Activated naive CD8-positive, alpha-beta T cell (primary cell): ENCODE results near the gene ALPL.

ENCODE experiments used
- H3K27ac Mint-ChIP-seq: one replicate; pipeline ENCODE4 v1.8.0; 2021; ENCODE audit warnings: mixed read lengths
- H3K27me3 Mint-ChIP-seq: one replicate; pipeline ENCODE4 v1.8.0; 2021; ENCODE audit warnings: mixed read lengths
- H3K36me3 Mint-ChIP-seq: one replicate; pipeline ENCODE4 v1.8.0; 2021; ENCODE audit warnings: mixed read lengths
- H3K4me1 Mint-ChIP-seq: one replicate; pipeline ENCODE4 v1.8.0; 2021; ENCODE audit warnings: low read depth, mixed read lengths
- H3K4me3 Mint-ChIP-seq: one replicate; pipeline ENCODE4 v1.8.0; 2021; ENCODE audit warnings: mild to moderate bottlenecking, mixed read lengths
- H3K9me3 Mint-ChIP-seq: one replicate; pipeline ENCODE4 v1.8.0; 2021; ENCODE audit warnings: low read depth, mixed read lengths

ALPL gene

DNA sequence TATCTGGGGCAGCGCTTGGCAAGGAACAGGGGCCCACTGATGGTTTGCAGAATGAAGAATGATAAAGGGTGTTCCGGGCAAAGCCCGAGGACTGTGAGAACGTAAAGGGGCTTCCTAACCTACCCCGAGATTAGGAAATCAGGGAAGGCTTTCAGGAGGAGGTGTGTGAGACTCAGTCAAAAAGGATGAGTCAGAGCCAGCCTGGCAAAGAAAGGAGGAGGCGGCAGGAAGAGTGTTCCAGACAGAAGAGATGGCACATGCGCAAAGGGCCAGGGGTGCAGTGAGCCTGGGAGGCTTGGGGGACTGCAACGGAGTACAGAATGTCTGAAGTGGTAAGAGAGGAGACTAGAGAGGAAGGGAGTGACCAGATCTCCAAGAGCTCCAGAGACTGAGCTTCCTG is 89.7 kb downstream of the ALPL start:
- peaks cover 7% of the 10 kb centered on the region for H3K27me3 Mint-ChIP-seq
- H3K36me3 Mint-ChIP-seq: no peaks in the 10 kb centered on the region
- H3K9me3 Mint-ChIP-seq: no peaks in the 10 kb centered on the region
- H3K4me3 Mint-ChIP-seq: no peak overlapping the region
- H3K27ac Mint-ChIP-seq: no peak overlapping the region
- no peaks in the 10 kb centered on the region for H3K4me1 Mint-ChIP-seq

DNA sequence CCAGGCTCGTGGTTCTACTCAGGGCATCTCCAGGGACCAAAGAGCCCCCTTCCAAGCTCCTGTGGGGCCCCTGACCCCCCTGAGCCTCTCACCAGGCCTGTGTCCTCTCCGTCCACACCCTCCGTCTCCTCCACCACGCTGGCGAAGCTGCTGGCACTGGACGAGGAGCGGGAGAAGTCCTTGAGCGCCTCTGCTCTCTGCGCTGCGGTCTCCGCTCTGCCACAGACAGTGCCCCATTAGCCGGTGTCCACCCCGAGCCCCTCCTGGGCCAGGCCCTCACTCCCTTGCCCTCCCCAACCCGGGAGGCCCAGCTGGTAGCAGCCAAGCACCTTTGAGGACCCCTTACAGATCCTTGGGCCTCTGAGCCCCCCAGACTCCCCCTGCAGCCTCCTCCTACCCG is 90.2 kb downstream of the ALPL start:
- H3K4me1 Mint-ChIP-seq: no peaks in the 10 kb centered on the region

DNA sequence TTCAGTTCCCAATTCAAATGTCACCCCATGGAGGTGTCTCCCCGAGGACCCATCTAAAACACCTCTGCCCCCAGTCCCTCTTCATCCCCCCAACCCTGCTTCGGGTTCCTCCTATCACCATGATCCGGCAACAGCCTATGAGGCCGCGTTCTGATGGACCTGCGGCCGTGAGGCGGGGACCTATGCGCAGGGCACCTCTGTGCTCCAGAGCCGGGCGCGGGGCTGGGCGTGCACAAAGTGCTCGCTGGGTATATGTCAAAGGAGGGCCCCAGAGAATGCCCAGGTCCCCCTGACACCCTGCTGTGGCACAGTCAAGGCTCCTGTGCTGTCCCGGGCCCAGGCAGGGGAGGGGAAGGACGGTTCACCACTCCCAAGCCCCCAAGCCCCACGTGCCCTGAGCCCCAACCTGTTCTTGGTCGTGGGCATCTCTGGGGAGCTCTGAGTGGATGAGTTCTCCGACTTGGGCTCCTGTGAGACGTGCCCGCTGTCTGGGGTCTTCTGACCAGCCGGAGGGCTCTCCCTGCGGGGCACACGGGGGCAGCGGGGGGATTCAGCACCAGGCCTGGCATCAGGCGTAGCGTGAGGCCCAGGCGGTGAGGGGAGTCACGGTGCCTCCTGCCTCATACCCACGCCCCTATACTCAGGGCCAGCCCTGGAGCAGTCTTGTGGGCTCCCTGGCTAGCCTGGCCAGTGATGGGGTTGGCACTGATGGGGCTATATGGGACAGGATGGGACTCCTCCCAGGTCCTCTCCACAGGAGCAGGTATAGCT is 92.2 kb downstream of the ALPL start:
- no peak overlapping the region for H3K27ac Mint-ChIP-seq

More for the DNA sequence above, 90.2 kb downstream of the ALPL start:
- H3K27me3 Mint-ChIP-seq: peaks cover 4% of the 10 kb centered on the region
- no peak overlapping the region for H3K27ac Mint-ChIP-seq
- no peaks in the 10 kb centered on the region for H3K9me3 Mint-ChIP-seq
- no peak overlapping the region for H3K4me3 Mint-ChIP-seq
- no peaks in the 10 kb centered on the region for H3K36me3 Mint-ChIP-seq

GRCh38 chr1:21603177-21604138 is 94.2 kb downstream of the ALPL start:
- H3K9me3 Mint-ChIP-seq: no peaks in the 10 kb centered on the region
- H3K4me1 Mint-ChIP-seq: peaks cover 7% of the 10 kb centered on the region
- H3K4me3 Mint-ChIP-seq: no peak overlapping the region
- H3K27ac Mint-ChIP-seq: no peak overlapping the region
- peaks cover 1% of the 10 kb centered on the region for H3K27me3 Mint-ChIP-seq
- H3K36me3 Mint-ChIP-seq: no peaks in the 10 kb centered on the region

More for the DNA sequence above, 92.2 kb downstream of the ALPL start:
- Mint-ChIP-seq H3K4me3 (no peak overlapping the region), H3K4me1 (no peaks in the 10 kb centered on the region), H3K9me3 (no peaks in the 10 kb centered on the region), H3K36me3 (no peaks in the 10 kb centered on the region), H3K27me3 (no peaks in the 10 kb centered on the region)

- Mint-ChIP-seq H3K9me3 (no peaks in the 10 kb centered on the region), H3K36me3 (no peaks in the 10 kb centered on the region), H3K4me1 (peaks cover 7% of the 10 kb centered on the region), H3K4me3 (no peak overlapping the region), H3K27ac (no peak overlapping the region), H3K27me3 (peaks cover 1% of the 10 kb centered on the region)
Observed at GRCh38 chr1:21604208-21604957, 95.2 kb downstream of the ALPL start.

DNA sequence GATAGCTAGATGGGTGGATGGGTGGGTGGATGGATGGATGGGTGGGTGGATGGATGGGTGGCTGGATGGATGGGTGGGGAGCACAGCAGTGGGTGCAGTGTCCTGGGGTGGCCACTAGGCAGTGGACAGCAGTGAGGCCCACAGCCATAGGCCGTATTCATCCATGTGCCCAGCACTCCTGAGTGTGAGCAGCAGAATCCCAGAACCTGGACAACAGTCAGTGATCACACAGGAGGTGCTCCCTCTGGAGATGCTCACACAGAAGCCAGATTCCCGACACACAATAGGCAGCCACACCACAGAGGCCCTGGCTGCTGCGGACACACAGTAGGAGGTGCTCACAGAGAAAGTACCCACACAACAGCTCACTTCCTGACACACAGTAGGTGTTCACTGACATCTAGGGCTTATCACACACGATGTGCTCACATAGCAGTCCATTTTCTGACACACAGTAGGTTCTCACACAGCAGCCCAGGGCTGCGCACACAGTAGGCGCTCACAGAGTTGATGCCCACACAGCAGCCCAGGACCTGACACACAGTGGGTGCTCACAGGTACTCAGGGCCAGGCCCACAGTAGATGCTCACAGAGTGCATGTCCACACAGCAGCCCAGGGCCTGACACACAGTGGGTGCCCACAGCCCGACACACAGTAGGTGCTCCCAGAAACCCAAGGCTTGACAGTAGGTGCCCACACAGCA is 95.9 kb downstream of the ALPL start:
- Mint-ChIP-seq H3K9me3 (no peaks in the 10 kb centered on the region), H3K27me3 (peaks cover 1% of the 10 kb centered on the region)

DNA sequence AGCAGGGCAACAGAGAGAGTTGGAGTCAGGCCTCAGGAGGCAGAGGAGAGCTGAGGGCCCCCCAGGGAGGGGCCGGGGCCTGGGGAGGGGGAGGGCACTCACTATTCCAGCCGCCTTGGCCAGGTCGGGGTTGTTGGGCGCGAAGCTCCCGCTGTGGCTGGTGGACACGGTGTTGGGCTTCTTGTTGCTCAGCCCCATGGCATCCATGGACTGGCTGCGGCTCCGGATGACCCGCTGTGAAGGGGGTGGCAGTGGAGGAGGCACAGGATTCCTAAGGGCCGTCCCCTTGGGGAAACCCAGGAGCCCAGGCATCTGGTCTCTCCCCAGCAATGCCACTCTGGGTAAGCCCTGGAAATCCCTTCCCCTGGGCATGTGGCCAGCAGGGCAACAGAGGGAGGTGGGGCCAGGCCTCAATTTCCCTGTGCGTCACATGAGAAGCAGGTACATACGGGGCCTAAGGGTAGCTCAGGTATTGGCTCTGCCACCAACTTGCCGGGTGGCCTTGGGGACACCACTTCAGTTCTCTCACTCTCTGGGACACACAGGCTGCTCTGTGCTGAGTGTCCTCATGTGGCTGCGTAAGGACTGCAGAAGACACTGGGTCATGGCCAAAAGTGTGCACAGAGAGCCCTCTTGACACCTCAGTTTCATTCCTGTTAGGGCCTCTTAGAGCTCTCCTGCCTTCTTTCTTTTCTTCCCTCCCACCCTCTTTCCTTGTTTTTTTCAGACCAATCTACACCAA is 96.9 kb downstream of the ALPL start:
- Mint-ChIP-seq H3K27ac (no peak overlapping the region), H3K27me3 (peaks cover 3% of the 10 kb centered on the region), H3K4me1 (peaks cover 7% of the 10 kb centered on the region), H3K36me3 (no peaks in the 10 kb centered on the region), H3K9me3 (no peaks in the 10 kb centered on the region), H3K4me3 (no peak overlapping the region)

More for the DNA sequence above, 95.9 kb downstream of the ALPL start:
- Mint-ChIP-seq H3K4me1 (peaks cover 7% of the 10 kb centered on the region), H3K36me3 (no peaks in the 10 kb centered on the region), H3K4me3 (no peak overlapping the region), H3K27ac (no peak overlapping the region)

- Mint-ChIP-seq H3K4me3 (no peak overlapping the region), H3K9me3 (no peaks in the 10 kb centered on the region), H3K4me1 (peaks cover 7% of the 10 kb centered on the region), H3K36me3 (no peaks in the 10 kb centered on the region), H3K27ac (no peak overlapping the region), H3K27me3 (peaks cover 3% of the 10 kb centered on the region)
Observed at GRCh38 chr1:21607549-21608529, 98.6 kb downstream of the ALPL start.

DNA sequence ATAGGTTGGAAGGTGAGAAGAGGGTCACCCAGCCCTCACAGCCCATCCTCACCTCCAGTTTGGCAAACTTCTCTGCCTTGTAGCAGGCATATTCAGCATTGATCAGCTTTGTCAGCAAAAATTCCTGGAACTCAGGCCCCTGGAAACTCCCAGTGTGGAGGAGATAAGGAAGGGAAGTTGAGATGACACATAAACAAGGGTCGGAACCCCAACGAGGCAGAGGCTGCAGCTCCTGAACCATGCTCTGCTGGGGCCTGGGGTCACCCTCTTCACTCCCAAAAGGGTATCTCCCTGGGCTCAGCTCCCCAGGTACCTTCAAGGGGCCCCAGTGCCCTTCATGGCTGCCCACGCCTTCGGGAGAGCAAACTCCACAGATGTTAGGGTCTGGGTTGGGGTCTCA is 99.6 kb downstream of the ALPL start:
- peaks cover 3% of the 10 kb centered on the region for H3K27me3 Mint-ChIP-seq
- H3K4me3 Mint-ChIP-seq: no peak overlapping the region
- peaks cover 7% of the 10 kb centered on the region for H3K4me1 Mint-ChIP-seq
- no peaks in the 10 kb centered on the region for H3K9me3 Mint-ChIP-seq
- no peak overlapping the region for H3K27ac Mint-ChIP-seq
- no peaks in the 10 kb centered on the region for H3K36me3 Mint-ChIP-seq

DNA sequence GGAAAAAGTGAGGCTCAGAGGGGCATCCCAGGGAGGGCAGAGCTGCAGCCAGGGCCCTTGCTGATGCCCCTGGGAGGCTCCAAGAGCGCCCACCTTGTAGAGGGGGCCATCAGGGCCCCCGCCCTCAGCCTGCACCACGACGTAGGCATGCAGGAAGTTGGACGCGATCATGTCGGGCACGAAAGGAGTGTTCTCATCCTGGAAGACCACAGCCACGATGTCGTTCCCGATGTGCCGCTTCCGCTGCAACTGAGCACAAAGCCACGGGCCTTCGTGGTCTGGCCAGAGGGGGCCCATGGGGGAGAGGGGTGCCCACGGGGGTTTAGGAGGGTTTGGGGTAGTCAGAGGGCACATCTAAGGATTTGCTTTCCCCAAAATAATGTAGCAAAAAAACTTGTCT is 100.8 kb downstream of the ALPL start:
- Mint-ChIP-seq H3K27me3 (peaks cover 3% of the 10 kb centered on the region), H3K4me1 (peaks cover 7% of the 10 kb centered on the region), H3K36me3 (no peaks in the 10 kb centered on the region), H3K4me3 (no peak overlapping the region), H3K9me3 (no peaks in the 10 kb centered on the region), H3K27ac (no peak overlapping the region)

DNA sequence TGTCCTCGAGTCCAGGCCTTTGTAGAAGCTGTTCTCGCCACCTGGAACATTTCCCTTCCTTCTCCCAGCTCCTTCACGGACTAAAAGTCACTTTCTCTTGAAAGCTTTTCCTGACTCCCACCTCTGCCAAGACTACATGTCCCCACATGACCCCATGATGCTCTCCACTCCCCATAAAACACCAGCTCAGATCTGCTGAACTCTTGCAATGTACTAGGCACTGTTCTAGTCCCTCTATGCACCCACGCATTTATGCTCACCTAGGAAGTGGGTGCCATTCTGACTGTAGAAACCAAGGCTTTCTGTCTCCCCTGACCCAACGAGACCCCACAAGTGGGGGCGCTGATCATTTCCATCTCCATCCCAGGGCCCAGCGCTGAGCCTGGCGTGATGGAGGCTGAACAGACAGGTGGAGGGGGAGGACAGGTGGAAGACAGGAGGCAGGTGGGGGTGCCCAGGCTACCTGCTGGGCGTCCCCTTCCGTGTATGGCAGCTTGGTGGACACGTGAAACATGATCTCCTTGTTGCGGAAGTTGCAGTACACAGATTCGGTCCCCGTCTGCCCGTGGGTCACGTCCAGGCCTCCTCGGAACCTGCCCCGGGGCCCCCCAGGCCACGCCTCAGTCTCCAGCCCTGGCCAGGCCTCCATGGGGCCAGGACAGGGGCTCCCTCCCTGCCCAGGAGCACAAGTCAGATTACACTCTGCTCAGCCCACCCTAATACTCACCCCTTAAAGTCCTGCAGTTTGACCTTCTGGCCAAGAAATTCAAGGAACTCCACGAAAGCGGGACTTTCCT is 102.0 kb downstream of the ALPL start:
- peaks cover 3% of the 10 kb centered on the region for H3K27me3 Mint-ChIP-seq
- no peak overlapping the region for H3K4me3 Mint-ChIP-seq
- H3K27ac Mint-ChIP-seq: no peak overlapping the region
- H3K9me3 Mint-ChIP-seq: no peaks in the 10 kb centered on the region
- H3K4me1 Mint-ChIP-seq: peaks cover 7% of the 10 kb centered on the region
- H3K36me3 Mint-ChIP-seq: no peaks in the 10 kb centered on the region

DNA sequence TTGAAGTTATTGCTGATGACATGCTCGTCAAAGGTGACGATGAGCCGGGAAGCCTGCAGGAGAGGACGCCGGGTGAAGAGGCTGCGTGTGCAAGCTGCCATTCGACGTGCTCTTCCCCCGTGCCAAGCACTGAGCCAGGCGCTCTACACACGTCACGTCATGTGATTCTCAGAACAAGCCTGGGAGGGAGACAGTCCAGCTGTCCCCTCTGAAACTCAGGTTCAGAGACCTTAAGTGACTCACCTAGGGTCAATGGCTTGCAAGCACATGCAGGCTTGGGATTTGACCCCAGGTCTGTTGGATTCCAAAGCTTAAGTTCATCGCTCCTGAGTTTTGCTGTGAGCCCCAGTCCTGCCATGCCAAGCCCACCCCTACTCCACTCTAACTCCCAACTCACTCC is 102.8 kb downstream of the ALPL start:
- Mint-ChIP-seq H3K4me3 (no peak overlapping the region), H3K27me3 (peaks cover 1% of the 10 kb centered on the region), H3K27ac (no peak overlapping the region), H3K36me3 (no peaks in the 10 kb centered on the region), H3K4me1 (peaks cover 7% of the 10 kb centered on the region), H3K9me3 (no peaks in the 10 kb centered on the region)
